GM08714 (cell line): ENCODE measurements around the gene TMEM221.

Experiments
- H3K4me3 ChIP-seq: fragments of 200-500 bp; sonication (Bioruptor generic); 2 replicates; pipeline ENCODE4 v1.5.1; 2014; ENCODE audit warnings: mild to moderate bottlenecking, low read length, inconsistent platforms
- ZNF274 ChIP-seq: IDR thresholded peaks from 2 replicates; pipeline ENCODE4 v1.6.1; 2012; ENCODE audit warnings: mild to moderate bottlenecking, low read depth, low read length

Gene TMEM221

GRCh38 chr19:17448131-17448967 lies at the start of gene TMEM221:
TMEM221 (minus strand) TSS chr19:17448668; CDS start chr19:17448462, 206 bp downstream.
- TF ChIP-seq ZNF274 = no peak
- no peak within 1 kb of the TSS for H3K4me3 ChIP-seq

- no peak for TF ChIP-seq ZNF274
- H3K4me3 ChIP-seq = no peak overlapping the region
Measured at GRCh38 chr19:17497149-17497798, 48.8 kb upstream of the TMEM221 start.

DNA sequence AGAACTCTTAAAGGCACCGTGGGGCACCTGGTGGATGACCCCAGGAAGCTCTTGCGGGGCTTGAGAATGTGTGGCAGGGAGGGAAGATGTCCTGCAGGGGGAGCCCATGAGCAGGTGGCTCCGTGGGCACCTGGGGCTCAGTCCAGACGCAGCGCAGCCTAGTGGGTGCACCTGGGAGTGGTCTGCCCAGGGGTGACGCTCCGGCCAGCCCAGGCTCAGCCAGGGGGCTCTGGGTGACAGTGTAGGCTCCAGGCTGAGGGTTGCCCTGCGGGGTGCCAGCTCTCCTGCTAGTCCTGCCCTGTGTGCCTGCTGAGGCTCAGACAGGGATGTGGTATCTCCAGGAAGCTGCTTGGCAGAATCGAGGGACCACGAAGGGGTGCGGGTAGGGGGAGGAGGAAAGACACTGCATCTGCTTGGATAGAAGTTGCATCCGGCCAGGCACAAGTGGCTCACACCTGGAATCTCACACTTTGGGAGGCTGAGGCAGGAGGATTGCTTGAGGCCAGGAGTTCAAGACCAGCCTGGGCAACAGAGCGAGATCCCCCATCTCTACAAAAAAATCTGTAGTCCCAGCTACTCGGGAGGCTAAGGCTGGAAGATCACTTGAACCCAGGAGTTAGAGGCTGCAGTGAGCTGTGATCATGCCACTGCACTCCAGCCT lies 48.0 kb upstream of the TMEM221 start:
- H3K4me3 ChIP-seq = no peak overlapping the region

GRCh38 chr19:17495639-17496296 lies 47.3 kb upstream of the TMEM221 start:
- TF ChIP-seq ZNF274 = no peak
- no peak overlapping the region for H3K4me3 ChIP-seq

More for the DNA sequence above, 48.0 kb upstream of the TMEM221 start:
- no peak for TF ChIP-seq ZNF274

- no peak for TF ChIP-seq ZNF274
- H3K4me3 ChIP-seq = no peak overlapping the region
Measured at GRCh38 chr19:17491287-17491686, 42.8 kb upstream of the TMEM221 start.

GRCh38 chr19:17490411-17490810 lies 41.9 kb upstream of the TMEM221 start:
- no peak overlapping the region for H3K4me3 ChIP-seq
- no peak for TF ChIP-seq ZNF274

GRCh38 chr19:17489392-17490030 lies 41.0 kb upstream of the TMEM221 start:
- no peak for TF ChIP-seq ZNF274
- no peak overlapping the region for H3K4me3 ChIP-seq

- no peak overlapping the region for H3K4me3 ChIP-seq
- no peak for TF ChIP-seq ZNF274
Measured at GRCh38 chr19:17488593-17489391, 40.3 kb upstream of the TMEM221 start.

- TF ChIP-seq ZNF274 = no peak
- H3K4me3 ChIP-seq = no peak overlapping the region
Measured at GRCh38 chr19:17487284-17488121, 39.0 kb upstream of the TMEM221 start.

- no peak for TF ChIP-seq ZNF274
- no peak overlapping the region for H3K4me3 ChIP-seq
Measured at GRCh38 chr19:17486545-17487240, 38.2 kb upstream of the TMEM221 start.

DNA sequence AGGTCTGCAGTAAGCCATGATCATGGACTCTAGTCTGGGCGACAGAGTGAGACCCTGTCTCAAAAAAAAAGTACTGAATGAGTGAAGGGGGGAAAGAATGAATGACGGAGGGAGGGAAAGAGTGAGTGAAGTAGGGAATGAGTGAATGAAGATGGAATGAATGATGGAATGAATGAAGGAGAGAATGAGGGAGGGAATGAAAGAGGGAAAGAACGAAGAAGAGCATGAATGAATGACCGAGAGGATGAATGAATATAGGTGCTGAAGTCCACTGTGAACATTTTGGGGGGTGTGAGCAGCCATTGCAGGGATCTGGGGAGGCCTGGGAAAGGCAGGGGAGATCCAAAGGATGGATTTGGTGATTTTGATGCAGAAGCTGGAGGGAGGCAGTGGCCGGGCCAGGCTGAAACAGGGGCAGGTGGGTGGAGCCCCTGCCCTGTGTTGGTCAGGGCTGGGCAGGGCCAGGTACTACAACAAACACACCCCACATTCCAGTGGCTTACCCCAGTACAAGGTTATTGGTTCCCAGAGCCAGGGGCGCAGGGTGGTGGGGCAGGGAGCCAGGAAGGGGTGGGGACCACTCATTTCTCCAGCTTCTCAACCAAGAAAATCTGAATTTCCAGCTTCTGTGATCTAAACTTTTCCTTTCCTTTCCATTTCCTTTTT lies 36.2 kb upstream of the TMEM221 start:
- no peak for TF ChIP-seq ZNF274
- no peak overlapping the region for H3K4me3 ChIP-seq
